SK-N-SH (cell line): ENCODE data around the gene LRRC25. TPM values are rescaled to one million over a fixed set of nuclear protein-coding genes. Genes with fewer than 3 reads are reported as not detected.
"Not testable (repeated sequence)": the region's sequence is repeated elsewhere in the genome, so short reads cannot be mapped to it uniquely, and the experiment has no call there.

Experiments used
- CTCF ChIA-PET: fragments of 300-600, 350-600 bp; formaldehyde crosslinking; extraction: SDS; loops from one replicate; lab custom pipeline; 2021; lab: Yijun Ruan, JAX
- POLR2A ChIA-PET: fragments of 350-600 bp; sonication (Branson Sonifier 250); formaldehyde crosslinking; extraction: SDS; loops from one replicate; lab custom pipeline; 2020; ENCODE audit warnings: antibody characterized with exemption, inconsistent platforms; lab: Yijun Ruan, JAX
- DNase-seq: peaks from one replicate; pipeline ENCODE4 v3.0.0; 2012
- H2AFZ ChIP-seq: fragments of 200-600 bp; sonication (generic); 2 replicates; pipeline ENCODE4 v1.8.1; 2016; ENCODE audit warnings: antibody characterized with exemption, mild to moderate bottlenecking, low read depth
- H3F3A ChIP-seq: fragments of 200-600 bp; sonication (generic); replicated peaks from 2 replicates; pipeline ENCODE3; 2016; ENCODE audit warnings: antibody characterized with exemption, mild to moderate bottlenecking; ENCODE audit not compliant: insufficient read depth
- H3K27ac ChIP-seq, 2 experiments: fragments of 200-500 bp in 1 of 2; fragments of 200-600 bp in 1 of 2; sonication (Bioruptor generic) in 1 of 2; sonication (generic), shearing (Covaris generic) in 1 of 2; 2 replicates each; pipeline versions ENCODE4 v1.5.1 to v1.6.1; 2014 to 2016; ENCODE audit warnings: low read depth in 2 of 2, inconsistent platforms in 1 of 2, low read length in 1 of 2, mild to moderate bottlenecking in 1 of 2, mixed read lengths in 1 of 2
- H3K27me3 ChIP-seq: fragments of 200-600 bp; sonication (generic), shearing (Covaris generic); 2 replicates; pipeline ENCODE4 v1.6.1; 2016; ENCODE audit warnings: mixed run types; ENCODE audit not compliant: insufficient read depth
- H3K36me3 ChIP-seq, 2 experiments: fragments of 200-500 bp in 1 of 2; fragments of 200-600 bp in 1 of 2; sonication (Bioruptor generic) in 1 of 2; sonication (generic) in 1 of 2; replicated peaks in 1 of 2; 2 replicates each; pipeline versions ENCODE3 to v1.5.1; 2014 to 2016; ENCODE audit warnings: low read length in 1 of 2, mild to moderate bottlenecking in 1 of 2; ENCODE audit not compliant: insufficient read depth in 2 of 2, control insufficient read depth in 1 of 2
- H3K4me1 ChIP-seq, 2 experiments: fragments of 200-500 bp in 1 of 2; fragments of 200-600 bp in 1 of 2; sonication (Bioruptor generic) in 1 of 2; sonication (generic), shearing (Covaris generic) in 1 of 2; 2 replicates each; pipeline versions ENCODE4 v1.5.1 to v1.6.1; 2014 to 2016; ENCODE audit warnings: low read depth in 1 of 2, low read length in 1 of 2, mixed run types in 1 of 2; ENCODE audit not compliant: insufficient read depth in 2 of 2, control insufficient read depth in 1 of 2
- H3K4me2 ChIP-seq: fragments of 200-600 bp; sonication (generic), shearing (Covaris generic); 2 replicates; pipeline ENCODE4 v1.6.1; 2017; ENCODE audit warnings: mixed run types
- H3K4me3 ChIP-seq, 2 experiments: fragments of 200-500 bp in 1 of 2; fragments of 200-600 bp in 1 of 2; sonication (Bioruptor generic) in 1 of 2; sonication (generic), shearing (Covaris generic) in 1 of 2; 2 replicates each; pipeline versions ENCODE4 v1.5.1 to v1.8.1; 2014 to 2016; ENCODE audit warnings: low read depth in 2 of 2, inconsistent platforms in 1 of 2, low read length in 1 of 2, mild to moderate bottlenecking in 1 of 2, mixed read lengths in 1 of 2, moderate library complexity in 1 of 2
- H3K79me2 ChIP-seq: fragments of 200-600 bp; sonication (generic); 2 replicates; pipeline ENCODE4 v1.8.1; 2017; ENCODE audit warnings: mild to moderate bottlenecking; ENCODE audit not compliant: insufficient read depth
- H3K9ac ChIP-seq: fragments of 200-600 bp; sonication (generic); 2 replicates; pipeline ENCODE4 v1.6.1; 2017; ENCODE audit warnings: mixed run types
- H3K9me2 ChIP-seq: fragments of 200-600 bp; sonication (generic); 2 replicates; pipeline ENCODE4 v1.6.1; 2017; ENCODE audit warnings: mixed run types
- H3K9me3 ChIP-seq: fragments of 200-600 bp; sonication (generic); 2 replicates; pipeline ENCODE4 v1.6.1; 2017; ENCODE audit warnings: mixed run types, mild to moderate bottlenecking, moderate library complexity
- H4K20me1 ChIP-seq: fragments of 200-600 bp; sonication (generic); 2 replicates; pipeline ENCODE4 v1.6.1; 2017; ENCODE audit warnings: mild to moderate bottlenecking, mixed run types; ENCODE audit not compliant: insufficient read depth
- CHD2 ChIP-seq: fragments of 150-350 bp; IDR thresholded peaks from 2 replicates; pipeline ENCODE4 v1.6.1; 2018; ENCODE audit warnings: low read length; ENCODE audit not compliant: partially characterized antibody
- ELF1 ChIP-seq: IDR thresholded peaks from 2 replicates; pipeline ENCODE4 v1.4.0; 2012
- EZH2phosphoT487 ChIP-seq: fragments of 200-600 bp; sonication (generic); IDR thresholded peaks from 2 replicates; pipeline ENCODE4 v1.6.1; 2017; ENCODE audit warnings: low read depth, mixed run types, mild to moderate bottlenecking, antibody characterized with exemption, moderate library complexity, borderline replicate concordance
- FOSL2 ChIP-seq: IDR thresholded peaks from 2 replicates; pipeline ENCODE4 v1.4.0; 2012; ENCODE audit warnings: low read depth, mild to moderate bottlenecking, moderate library complexity, borderline replicate concordance
- FOXM1 ChIP-seq: IDR thresholded peaks from 2 replicates; pipeline ENCODE4 v1.4.0; 2012; ENCODE audit warnings: low read depth, mild to moderate bottlenecking
- GABPA ChIP-seq: IDR thresholded peaks from 2 replicates; pipeline ENCODE4 v1.4.0; 2012; ENCODE audit warnings: low read depth, mild to moderate bottlenecking
- IRF3 ChIP-seq: fragments of 150-350 bp; IDR thresholded peaks from 2 replicates; pipeline ENCODE4 v1.6.1; 2016; ENCODE audit warnings: mild to moderate bottlenecking, low read depth, low read length
- JUND ChIP-seq: IDR thresholded peaks from 2 replicates; pipeline ENCODE4 v1.4.0; 2012
- MXI1 ChIP-seq: IDR thresholded peaks from 2 replicates; pipeline ENCODE4 v1.6.1; 2012; ENCODE audit warnings: mild to moderate bottlenecking, low read depth, low read length, improper control_type of control experiment
- NFIC ChIP-seq: IDR thresholded peaks from 2 replicates; pipeline ENCODE4 v1.4.0; 2012; ENCODE audit warnings: borderline replicate concordance
- PBX3 ChIP-seq: IDR thresholded peaks from 2 replicates; pipeline ENCODE4; 2012
- RAD21 ChIP-seq: IDR thresholded peaks from 2 replicates; pipeline ENCODE4 v1.6.1; 2012; ENCODE audit warnings: mild to moderate bottlenecking, low read length
- RXRA ChIP-seq: IDR thresholded peaks from 2 replicates; pipeline ENCODE4 v1.4.0; 2012; ENCODE audit warnings: low read depth, mild to moderate bottlenecking, borderline replicate concordance
- YY1 ChIP-seq: IDR thresholded peaks from 2 replicates; pipeline ENCODE4 v1.4.0; 2012; ENCODE audit warnings: low read depth, mild to moderate bottlenecking
- WGBS: methylation state at CpG from one replicate; pipeline ENCODE4 v1.1.6; 2017; ENCODE audit warnings: low lambda C conversion rate; 5-methylcytosine and 5-hydroxymethylcytosine counted together
- polyA plus RNA-seq, 3 experiments: library from polyadenylated mRNA; depleted of rRNA; stranded (reverse); fragments of >200 nt; gene quantifications; 2 replicates each; pipeline ENCODE4 v1.2.3, GENCODE V29; 2012

The LRRC25 gene
- polyA plus RNA-seq, 1 of the 3 experiments (the other 2 are of a cell fraction), result not detected

GRCh38 chr19:18384775-18385174, 12.6 kb downstream of the LRRC25 start:
- H3K27me3 ChIP-seq, result no peaks in the 10 kb centered on the region
- DNase-seq, result no peak
- no peak for TF ChIP-seq CHD2
- no peak for TF ChIP-seq GABPA
- no peak for TF ChIP-seq IRF3
- no peak for TF ChIP-seq ELF1
- TF ChIP-seq PBX3, result no peak
- no peak for TF ChIP-seq YY1
- no peak for TF ChIP-seq NFIC
- no peak for TF ChIP-seq RXRA
- TF ChIP-seq MXI1, result no peak
- no peak for TF ChIP-seq FOSL2
- TF ChIP-seq RAD21, result no peak
- TF ChIP-seq EZH2phosphoT487, result no peak
- TF ChIP-seq JUND, result no peak
- no peak for TF ChIP-seq FOXM1
- H3K36me3 ChIP-seq, result peaks cover 3 to 4% of the 10 kb centered on the region in 2 experiments
- no peak overlapping the region for H3K27ac ChIP-seq
- 97% methylated on average over 7 of the region's 7 CpGs for WGBS
- ChIA-PET POLR2A (no interaction called here), CTCF (interaction anchor here (8.6 kb wide), 1 partner anchor 35 kb away, joined by 83 read pairs; no protein-coding TSS in a partner anchor)
- peaks cover 8 to 9% of the 10 kb centered on the region in 2 experiments; a peak in 2 of 4 replicates for H3K4me1 ChIP-seq
- no peak overlapping the region for H2AFZ ChIP-seq
- no peaks in the 10 kb centered on the region for H3K9me3 ChIP-seq
- H3K4me3 ChIP-seq, result no peak overlapping the region
- peaks cover 18% of the 10 kb centered on the region for H3F3A ChIP-seq
- H4K20me1 ChIP-seq, result no peaks in the 10 kb centered on the region; the same call in 1 of the 2 replicates
- peaks cover 9% of the 10 kb centered on the region for H3K79me2 ChIP-seq
- H3K9ac ChIP-seq, result no peak overlapping the region
- H3K9me2 ChIP-seq, result no peaks in the 10 kb centered on the region
- H3K4me2 ChIP-seq, result no peak overlapping the region

- POLR2A ChIA-PET, H4K20me1 ChIP-seq, H3K36me3 ChIP-seq, H3K9me2 ChIP-seq, H3K9me3 ChIP-seq, H3K79me2 ChIP-seq, H3K4me2 ChIP-seq, H3K27me3 ChIP-seq, DNase-seq, H3K27ac ChIP-seq, H3K4me3 ChIP-seq, H3K4me1 ChIP-seq, H3K9ac ChIP-seq, H2AFZ ChIP-seq: not testable (repeated sequence)
- peaks cover 10% of the 10 kb centered on the region for H3F3A ChIP-seq
- 92% methylated on average over 11 of the region's 11 CpGs for WGBS
- CTCF ChIA-PET, result interaction anchor here (0.9 to 8.6 kb wide), 3 partner anchors 21 to 34 kb away, joined by 3 to 83 read pairs (median 22); no protein-coding TSS in a partner anchor
Observed at GRCh38 chr19:18383622-18384021, 13.8 kb downstream of the LRRC25 start.
